Cortex of kidney (tissue), 1 donor: ENCODE results near the gene CCDC178.

Source experiments
- DNase-seq: peaks from one replicate; lab custom pipeline; 2025; lab: John Stamatoyannopoulos, UW

Gene CCDC178

DNA sequence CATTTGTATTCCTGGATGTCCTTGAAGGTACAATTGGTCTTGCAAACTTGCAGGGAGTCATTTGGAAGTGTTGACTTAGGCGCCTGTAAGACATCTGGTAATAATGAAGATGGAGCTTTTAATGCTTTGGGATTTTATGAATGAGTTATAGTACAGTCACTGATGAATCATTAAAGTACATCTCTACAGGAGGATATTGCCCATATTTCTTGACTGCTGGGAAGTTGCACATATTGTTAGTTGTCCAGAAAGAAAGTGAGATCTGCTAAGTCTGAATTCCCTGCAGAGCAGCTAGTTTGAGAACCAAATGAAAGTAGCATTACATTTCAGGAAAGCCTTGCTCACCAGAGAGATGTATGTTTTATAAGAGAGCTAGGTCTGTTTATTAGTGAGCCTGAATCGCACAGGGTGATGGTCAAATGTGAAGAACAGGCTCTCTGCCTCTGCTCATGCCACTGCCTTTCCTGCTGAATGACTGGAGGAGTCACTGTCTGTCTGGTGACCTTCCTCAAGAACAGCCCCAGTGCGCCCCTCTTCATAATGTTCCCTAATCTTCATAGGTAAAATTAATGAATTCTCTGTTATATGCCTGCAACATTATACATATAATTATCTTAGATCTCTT, 528.7 kb downstream of the CCDC178 start:
- DNase-seq, result no peak

DNA sequence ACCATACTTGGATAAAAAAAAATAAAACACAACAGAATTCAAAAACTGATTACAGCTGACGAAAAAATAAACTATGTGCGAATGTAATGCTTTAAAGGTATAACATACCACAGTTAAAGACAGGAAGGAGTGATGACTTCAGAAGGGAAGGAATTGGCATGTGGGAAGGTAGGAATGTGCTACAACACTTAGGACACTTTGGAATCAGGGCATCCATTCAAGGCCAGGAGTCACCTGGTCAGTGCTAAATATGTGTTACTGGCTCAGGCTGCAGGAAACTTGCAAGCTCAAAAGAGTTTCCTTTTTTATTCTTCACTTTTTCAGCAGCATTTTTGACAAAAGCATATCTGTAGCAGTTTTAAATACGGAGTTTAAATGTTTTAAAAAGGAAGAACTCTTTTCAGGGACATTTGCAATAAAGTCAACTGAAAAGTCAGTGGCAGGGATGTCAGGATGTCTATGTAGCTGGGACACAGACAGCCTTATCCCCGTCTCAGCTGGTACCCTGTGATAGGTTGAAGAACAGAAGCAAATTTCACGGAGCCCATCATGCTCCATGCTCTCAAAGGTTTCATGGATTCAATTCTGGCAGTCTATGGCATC, 529.7 kb downstream of the CCDC178 start:
- DNase-seq, result no peak

DNA sequence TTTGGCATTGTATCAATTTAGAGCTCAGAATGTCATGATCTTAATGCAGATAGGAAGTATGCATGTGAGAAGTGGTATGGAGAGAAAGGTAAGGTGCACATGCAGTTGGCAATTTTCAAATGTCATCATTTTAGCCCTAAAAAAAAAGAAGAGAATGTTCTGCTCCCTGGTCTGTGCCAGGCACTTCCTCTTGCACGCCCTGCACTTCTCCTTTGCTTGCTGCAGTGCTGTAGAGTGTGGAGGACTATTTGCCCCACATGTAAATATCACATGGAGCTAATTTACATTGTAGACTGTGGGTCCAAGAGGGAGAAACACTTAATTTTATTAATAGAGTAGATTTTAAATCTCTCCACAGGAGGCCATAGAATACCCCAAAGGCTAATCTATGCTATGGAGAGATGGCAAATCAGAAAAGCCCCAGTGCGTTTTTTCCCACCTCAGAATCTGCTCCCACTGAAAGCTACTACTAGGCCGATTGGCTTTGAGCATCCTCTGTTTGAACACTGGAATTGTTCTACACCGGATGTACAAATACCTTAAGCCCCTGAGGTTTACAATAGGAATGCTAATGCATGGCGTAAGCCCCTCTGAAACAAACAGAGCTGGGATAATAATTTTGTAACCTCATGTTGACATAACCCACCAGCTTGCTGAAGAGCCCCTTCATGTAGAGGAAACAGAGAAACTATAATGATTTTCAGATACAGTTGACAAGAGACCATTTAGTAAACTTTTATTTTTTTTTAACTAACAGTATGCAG, 530.5 kb downstream of the CCDC178 start:
- DNase-seq, result no peak

DNA sequence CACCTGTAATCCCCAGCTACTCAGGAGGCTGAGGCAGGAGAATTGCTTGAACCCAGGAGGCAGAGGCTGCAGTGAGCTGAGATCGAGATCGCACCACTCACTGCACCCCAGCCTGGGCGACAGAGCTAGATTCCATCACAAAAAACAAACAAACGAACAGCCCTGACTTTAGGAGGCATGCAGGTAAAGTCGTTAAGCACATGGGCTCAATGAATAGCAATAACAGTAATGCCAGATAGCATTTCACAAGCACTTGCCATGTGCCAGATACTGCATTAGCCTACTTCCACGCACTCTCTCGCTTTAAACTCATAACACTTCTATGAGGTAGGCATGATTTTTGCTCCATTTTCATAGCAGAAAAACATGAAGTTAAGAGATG, 532.1 kb downstream of the CCDC178 start:
- DNase-seq, result no peak

DNA sequence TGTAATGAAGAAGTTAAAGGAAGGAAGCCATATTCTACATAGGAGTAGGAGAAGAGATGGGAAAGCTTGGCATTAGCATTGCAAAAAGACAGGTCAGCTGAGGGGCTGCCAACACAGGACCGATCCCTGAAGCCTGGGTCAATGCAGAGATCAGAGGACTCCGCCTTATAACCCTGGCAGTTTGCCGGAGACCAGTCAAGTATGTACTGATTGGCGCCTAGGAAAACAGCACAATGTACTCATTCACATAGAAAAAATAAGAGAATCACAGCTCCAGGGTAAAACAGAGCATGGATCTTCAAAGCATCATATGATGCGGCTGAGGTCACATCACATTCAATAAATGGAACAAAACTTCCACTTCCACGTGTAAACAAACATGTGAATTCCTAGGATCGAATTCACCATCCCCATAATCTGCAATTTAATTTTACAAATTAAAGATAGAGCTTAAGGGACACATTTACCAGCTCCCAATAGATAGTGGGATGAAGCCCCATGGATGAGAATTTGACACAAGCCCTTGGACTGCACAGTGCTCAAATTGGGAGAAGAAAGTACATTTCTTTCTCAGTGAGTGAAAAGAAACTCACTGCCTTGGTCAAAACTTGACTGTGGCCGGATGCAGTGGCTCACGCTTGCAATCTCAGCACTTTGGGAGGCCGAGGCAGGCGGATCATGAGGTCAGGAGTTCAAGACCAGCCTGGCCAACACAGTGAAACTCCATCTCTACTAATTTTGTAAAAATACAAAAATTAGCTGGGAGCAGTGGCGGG, 532.7 kb downstream of the CCDC178 start:
- no peak for DNase-seq

DNA sequence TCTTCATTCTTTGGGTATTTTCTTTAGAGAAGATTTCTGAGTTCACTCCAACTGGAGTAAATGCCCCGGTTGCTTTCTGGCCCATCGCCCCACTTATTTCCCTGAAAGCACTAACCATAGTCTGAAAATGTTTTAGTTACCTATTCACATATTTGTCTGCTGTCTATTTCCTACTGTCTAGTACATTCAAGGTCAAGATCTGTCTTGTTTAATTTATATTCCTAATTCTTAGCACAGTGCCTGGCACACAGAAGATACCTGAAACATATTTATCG, 533.3 kb downstream of the CCDC178 start:
- no peak for DNase-seq

DNA sequence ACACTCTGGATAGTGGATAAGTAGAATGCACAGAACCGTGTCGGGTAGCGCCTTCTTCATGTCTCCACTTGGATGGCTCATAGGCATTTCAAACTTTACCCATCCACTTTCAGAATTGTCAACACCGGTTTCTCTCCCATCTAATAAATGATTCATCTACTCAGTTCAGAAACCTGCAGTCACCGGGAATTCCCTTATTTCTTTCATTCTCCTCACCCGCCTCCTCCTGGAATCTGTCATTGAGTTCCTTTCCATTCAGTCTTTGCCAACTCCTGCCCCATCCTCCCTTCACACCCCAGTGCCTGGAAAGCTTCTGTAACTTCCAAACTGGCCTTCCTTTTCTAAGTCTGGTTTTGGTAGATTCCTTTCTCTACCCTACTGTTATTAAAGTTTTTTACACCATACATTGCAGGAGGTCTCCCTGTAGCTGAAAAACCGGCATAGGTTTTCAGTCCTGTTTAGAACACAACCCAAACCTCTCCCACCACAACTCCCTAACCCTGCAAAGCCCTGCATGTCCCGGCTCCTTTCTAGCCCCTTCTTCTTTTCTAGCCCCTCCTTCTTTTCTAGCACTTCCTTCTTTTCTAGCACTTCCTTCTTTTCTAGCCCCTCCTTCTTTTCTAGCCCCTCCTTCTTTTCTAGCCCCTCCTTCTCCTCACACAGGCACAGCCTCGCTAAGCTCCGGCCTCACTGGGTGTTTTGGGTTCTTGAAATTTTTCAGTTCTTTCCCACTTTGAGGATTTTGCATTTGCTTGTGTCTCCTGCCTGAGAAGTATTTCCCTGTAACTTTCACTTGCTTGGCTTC, 533.8 kb downstream of the CCDC178 start:
- DNase-seq, result no peak

DNA sequence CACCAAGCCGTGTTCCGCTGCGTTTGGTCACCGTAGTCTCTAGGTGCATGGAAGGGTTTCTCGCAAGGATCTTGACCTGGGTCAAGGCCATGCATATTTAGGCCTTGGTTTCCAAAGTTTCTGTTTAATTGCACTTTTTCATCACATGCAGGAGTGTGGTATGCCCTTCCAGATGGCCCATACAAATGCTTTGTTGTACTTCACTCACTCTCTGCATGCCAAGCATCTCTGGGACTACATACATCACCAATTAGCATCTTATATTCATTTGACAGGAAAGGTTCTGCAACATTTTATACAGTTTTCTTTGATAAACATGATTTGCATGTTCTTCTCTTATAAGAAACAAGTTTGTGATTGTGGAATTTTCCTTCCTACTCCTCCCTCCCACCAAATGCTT, 534.9 kb downstream of the CCDC178 start:
- no peak for DNase-seq

DNA sequence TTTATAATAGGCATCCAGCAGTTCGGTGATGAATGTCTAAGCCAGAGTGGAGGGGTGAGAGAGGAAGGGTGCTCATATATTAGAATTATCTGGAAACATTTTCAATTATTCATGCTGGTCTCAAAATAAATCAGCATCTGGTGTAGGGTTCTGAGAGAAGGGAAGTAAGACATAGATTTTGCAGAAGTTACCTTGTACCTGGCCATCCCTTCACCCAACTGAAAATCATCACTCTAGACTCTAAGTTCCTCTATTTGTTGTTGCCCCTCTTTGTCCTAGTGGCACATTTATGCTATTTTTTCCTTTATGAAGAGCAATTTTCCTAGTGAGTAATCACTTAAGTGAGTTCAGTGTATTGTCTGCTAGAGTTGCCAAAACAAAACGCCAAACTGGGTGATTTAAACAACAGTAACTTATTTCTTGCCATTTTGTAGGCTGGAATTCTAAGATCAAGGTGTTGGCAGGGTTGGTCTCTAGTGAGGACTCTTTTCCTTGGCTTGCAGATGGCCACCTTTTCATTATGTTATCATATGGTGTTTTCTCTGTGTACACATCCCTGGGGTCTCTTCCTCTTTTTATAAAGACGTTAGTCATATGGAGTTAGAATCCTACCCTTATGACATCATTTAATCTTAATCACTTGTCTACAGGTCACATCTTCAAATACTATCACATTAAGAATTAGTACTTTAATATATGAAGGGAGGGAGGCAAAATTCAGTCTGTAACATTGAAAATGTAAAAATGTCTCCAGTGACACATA, 537.8 kb downstream of the CCDC178 start:
- no peak for DNase-seq

DNA sequence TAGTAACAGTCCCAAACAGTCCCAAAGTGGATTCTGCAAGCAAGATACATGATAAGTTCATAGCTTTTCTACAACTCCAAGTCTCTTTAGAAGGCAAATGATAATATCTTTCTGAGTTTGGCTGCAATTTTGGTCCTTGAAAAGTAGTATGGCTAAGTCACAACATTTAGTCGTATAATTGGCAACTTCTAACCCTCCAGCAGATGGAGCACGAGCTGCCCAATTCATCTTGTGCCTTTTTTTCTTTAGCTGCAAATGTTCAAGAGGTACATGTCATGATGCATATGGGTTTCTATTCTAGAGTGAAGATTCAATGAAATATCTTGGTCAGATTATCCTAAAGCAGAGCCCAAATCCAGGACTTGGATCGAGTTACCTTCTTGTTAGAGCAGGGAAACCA, 540.7 kb downstream of the CCDC178 start:
- no peak for DNase-seq

DNA sequence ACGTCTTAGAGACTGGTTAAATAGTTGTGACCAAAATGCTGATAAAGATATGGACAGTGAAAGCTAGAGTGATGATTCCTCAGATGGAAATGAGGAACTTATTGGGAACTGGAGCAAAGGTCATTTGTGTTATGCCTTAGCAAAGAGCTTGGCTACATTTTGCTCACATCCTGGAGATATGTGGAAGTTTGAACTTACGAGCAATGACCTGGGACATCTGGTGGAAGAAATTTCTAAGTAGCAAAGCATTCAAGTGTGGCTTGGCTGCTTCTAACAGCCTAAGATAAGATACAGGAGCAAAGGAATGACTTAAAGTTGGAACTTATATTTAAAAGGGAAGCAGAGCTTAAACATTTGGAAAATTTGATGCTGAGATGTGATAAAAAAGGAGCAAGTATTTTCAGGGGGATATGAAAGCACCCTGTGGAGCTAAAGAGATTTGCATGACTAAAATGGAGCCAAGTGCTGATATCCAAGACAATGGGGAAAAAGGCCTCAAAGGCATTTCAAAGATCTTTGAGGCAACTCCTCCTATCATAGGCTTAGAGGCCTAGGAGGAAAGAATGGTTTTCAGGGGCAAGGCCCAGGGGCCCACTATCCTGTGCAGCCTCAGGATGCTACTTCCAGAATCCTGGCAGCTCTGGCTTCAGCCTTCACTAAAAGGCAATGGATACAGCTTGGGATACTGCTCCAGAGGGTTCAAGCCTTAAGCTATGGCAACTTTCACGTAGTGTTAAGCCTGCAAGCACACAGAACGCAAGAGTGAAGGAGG, 543.6 kb downstream of the CCDC178 start:
- no peak for DNase-seq

DNA sequence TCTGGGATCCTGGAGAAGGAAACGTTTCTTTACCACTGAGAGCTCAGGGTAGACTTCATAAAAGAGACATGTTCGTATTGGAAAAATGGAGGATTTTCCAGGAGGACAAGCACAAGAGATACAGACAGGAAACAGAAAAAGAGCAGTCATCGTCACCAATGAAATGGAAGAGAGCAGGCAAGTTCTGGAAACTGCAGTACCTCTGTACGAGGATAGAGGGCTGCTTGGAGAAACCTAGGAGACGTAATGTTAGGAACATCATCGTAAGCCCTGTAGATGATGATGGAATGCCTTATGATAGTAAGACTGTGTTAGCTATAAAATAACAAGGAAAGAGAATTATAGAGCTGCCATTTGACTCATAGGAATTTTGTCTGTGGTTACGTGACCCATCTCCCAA, 546.6 kb downstream of the CCDC178 start:
- DNase-seq, result no peak

DNA sequence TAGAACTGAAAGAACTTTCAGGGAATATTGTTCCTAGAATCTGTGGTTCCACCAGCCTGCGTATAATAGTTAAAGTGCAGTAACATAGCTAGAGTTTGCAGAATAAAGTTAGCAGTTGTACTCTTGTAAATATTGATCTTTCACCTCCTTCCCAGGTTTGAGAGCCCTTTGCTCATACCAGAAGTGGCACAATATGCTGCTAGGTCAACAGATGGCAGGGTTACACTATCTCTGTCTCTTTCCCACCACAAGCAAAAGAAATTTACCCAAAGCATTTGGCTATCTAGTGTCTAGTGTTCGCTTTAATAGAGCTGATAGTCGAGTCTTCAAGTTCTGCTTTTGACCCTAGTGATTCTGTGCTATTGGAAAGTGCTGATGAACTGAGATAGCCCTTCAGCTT, 548.7 kb downstream of the CCDC178 start:
- no peak for DNase-seq

DNA sequence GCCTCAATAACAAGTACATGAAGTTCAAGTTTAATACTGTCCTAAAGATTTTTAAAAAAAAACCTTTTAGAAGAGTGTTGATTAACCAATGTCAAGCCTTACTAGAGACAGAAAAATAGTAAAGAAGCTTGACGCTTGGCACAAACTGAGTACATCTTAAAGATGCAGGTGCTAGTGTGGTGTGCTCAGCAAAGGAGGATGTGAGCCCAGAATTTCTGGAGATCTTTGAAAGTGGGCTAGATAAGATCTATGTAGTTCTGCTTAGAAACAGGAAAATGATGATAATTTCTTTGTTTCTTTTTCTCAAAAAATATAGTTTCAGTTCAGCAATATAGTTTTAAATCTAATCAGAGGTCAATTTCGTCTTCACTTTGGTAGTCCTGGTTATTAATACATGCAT, 549.4 kb downstream of the CCDC178 start:
- DNase-seq, result no peak

DNA sequence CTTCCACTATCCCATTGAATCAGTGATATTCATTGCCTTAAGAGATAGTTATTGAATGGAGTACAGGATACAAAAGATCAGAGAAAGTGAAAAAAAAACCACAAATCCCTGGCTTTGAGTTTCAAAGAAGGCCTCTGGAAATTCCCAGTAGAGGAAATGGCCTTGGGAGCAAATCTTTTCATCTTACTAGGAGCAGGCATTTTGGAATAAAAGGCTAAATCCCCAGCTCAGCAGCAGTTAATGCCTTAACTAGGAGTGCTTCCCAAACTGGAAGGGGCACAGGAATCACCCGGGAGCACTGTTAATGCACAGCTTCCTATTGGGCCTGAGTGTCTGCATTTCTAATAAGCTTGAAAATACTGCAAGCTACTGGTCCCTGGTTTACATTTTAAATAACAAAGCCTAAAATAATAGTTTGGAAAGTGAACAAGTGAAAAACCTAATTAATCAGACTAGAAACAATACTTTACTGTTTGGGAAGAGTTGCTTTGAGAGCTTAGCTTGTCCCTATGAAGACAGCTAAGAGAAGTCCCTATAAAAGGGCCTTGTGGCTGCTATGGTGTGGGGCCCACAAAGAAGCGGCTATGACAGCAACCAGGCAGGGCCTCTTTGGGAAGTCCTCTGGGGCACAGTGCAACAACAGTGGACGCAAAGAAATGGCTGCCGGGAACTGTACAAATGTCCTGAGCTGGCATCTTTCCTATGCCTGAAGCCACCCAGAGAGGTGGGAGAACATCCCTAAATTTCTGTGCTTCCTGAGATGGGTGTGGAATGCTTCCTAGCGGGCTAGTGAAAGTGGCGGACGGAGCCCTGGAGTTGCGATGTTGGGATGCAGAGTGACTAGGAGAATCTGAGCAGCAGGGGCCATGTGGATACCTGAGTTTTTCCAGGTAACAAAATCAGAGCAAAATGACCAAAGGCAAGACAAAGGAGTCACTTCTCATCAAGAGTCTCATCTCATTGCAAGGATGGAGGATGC, 550.6 kb downstream of the CCDC178 start:
- no peak for DNase-seq

DNA sequence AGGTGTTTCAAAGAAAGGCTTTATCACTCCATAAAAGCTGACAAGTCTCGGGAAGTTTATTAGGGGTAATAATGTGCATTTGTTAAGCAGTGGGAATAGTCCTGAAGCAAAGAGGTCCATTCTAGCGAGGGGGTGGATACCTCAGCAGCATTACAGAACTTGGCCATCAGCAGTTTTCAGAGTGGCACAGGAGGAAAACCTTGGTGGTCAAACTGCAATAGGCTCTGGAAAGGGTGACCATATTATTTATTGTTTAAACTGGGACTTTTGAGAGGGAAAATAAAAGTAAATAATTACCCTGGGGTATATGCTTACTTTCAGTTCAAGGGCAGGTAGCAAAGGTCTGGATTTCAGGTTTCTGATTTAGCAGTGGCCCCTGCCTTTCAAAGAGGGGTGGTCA, 552.2 kb downstream of the CCDC178 start:
- no peak for DNase-seq
